Measurements from ENCODE around the gene DPF3. TPM values are rescaled to one million over a fixed set of nuclear protein-coding genes. Genes with fewer than 3 reads are reported as not detected.
A peak's percentile ranks its signal among the peaks of the same experiment; 100 is the strongest.

DPF3 gene
- polyA plus RNA-seq, 2 of the 4 experiments (the other 2 are of a cell fraction) = 0.05 to 0.09 TPM

- POLR2A ChIA-PET = no interaction called here
- TF ChIP-seq SMC3 (IDR thresholded peaks at IDR 0.05) = no peak
- TF ChIP-seq HES2 (IDR thresholded peaks at IDR 0.05) = no peak
- TF ChIP-seq JUNB (IDR thresholded peaks at IDR 0.05) = no peak
- no peak for TF ChIP-seq SREBF2 (IDR thresholded peaks at IDR 0.05)
- no peak for TF ChIP-seq RARB (CRISPR knock-in tag; IDR thresholded peaks at IDR 0.05)
- no peak for TF ChIP-seq EHMT2 (IDR thresholded peaks at IDR 0.05; ENCODE audit: low read depth)
- TF ChIP-seq ELK1 (IDR thresholded peaks at IDR 0.05; ENCODE audit: low read depth, low read length) = no peak
- no peak for TF ChIP-seq HOXB13 (CRISPR knock-in tag; IDR thresholded peaks at IDR 0.05; ENCODE audit: low read depth)
- no peak for TF ChIP-seq EP300 (IDR thresholded peaks at IDR 0.05)
- TF ChIP-seq ZSCAN20 (CRISPR knock-in tag; IDR thresholded peaks at IDR 0.05) = no peak
- FAIRE-seq = no peak
- WGBS (ENCODE audit: missing lambda C conversion rate) = 73% methylated on average over 4 of the region's 4 CpGs
- CTCF ChIA-PET = interaction anchor here (0.9 to 1.0 kb wide), 2 partner anchors 94 to 203 kb away, joined by 3 read pairs; no protein-coding TSS in a partner anchor
- H3K4me1 ChIP-seq = peaks cover 12% of the 10 kb centered on the region; the same call in 2 of the 3 replicates
- H3K4me3 ChIP-seq = no peak overlapping the region
- DNase-seq (ENCODE audit: low read depth in 1 of 2, low spot score in 1 of 2) = peak in 1 of 2 experiments; percentile 18
- no peak overlapping the region for H3K27ac ChIP-seq
- no peaks in the 10 kb centered on the region for H3K9me3 ChIP-seq
- ATAC-seq = no peak
- H3K4me2 ChIP-seq = no peak overlapping the region
Measured at GRCh38 chr14:72644758-72645489, 249.0 kb downstream of the DPF3 start.

- ATAC-seq (no peak), FAIRE-seq (no peak), DNase-seq (ENCODE audit: low read depth in 1 of 2, low spot score in 1 of 2) (no peak)
- TF ChIP-seq ATOH8 (CRISPR knock-in tag; IDR thresholded peaks at IDR 0.05; ENCODE audit: low read depth) = no peak
- no peak for TF ChIP-seq ESRRA (IDR thresholded peaks at IDR 0.05; ENCODE audit: borderline replicate concordance, low read length)
- TF ChIP-seq HOXA7 (CRISPR knock-in tag; IDR thresholded peaks at IDR 0.05) = no peak
- TF ChIP-seq RNF2 (IDR thresholded peaks at IDR 0.05; ENCODE audit: borderline replicate concordance, low read depth) = no peak
- no peak for TF ChIP-seq ZNF302 (CRISPR knock-in tag; IDR thresholded peaks at IDR 0.05)
- no peak for TF ChIP-seq HOXB13 (CRISPR knock-in tag; IDR thresholded peaks at IDR 0.05; ENCODE audit: low read depth)
- no peak for TF ChIP-seq NR3C1 (IDR thresholded peaks at IDR 0.05)
- TF ChIP-seq MAFK (IDR thresholded peaks at IDR 0.05; ENCODE audit: partially characterized antibody) = no peak
- no peak for TF ChIP-seq RCOR1 (IDR thresholded peaks at IDR 0.05; ENCODE audit: low read depth, low read length)
- no peak for TF ChIP-seq HEYL (CRISPR knock-in tag; IDR thresholded peaks at IDR 0.05)
- no peak for TF ChIP-seq BHLHE40 (IDR thresholded peaks at IDR 0.05; ENCODE audit: low read depth, low read length)
- no peak for TF ChIP-seq FOSL2 (IDR thresholded peaks at IDR 0.05)
- no peak for TF ChIP-seq FOSL2 (CRISPR knock-in tag; IDR thresholded peaks at IDR 0.05)
- no peak for TF ChIP-seq GATA3 (IDR thresholded peaks at IDR 0.05; ENCODE audit: borderline replicate concordance)
- TF ChIP-seq POLR2A (IDR thresholded peaks at IDR 0.05; ENCODE audit: low read length) = no peak
- no peak for TF ChIP-seq CHD2 (IDR thresholded peaks at IDR 0.05; ENCODE audit: low read length, partially characterized antibody)
- no peak for TF ChIP-seq ZFP36 (IDR thresholded peaks at IDR 0.05; ENCODE audit: borderline replicate concordance, partially characterized antibody)
- TF ChIP-seq PHF8 (IDR thresholded peaks at IDR 0.05; ENCODE audit: borderline replicate concordance, low read depth) = no peak
- TF ChIP-seq FOSB (CRISPR knock-in tag; IDR thresholded peaks at IDR 0.05) = no peak
- TF ChIP-seq ZSCAN20 (CRISPR knock-in tag; IDR thresholded peaks at IDR 0.05) = no peak
- TF ChIP-seq USF2 (IDR thresholded peaks at IDR 0.05) = no peak
- Histone ChIP-seq H3K9me3 (0 out of 3 replicates have a peak, but pooled peaks cover 2% of the 10 kb centered on the region), H3K4me1 (peaks cover 12% of the 10 kb centered on the region; the same call in 2 of the 3 replicates), H3K4me3 (no peak overlapping the region), H3K4me2 (no peak overlapping the region), H3K27ac (peak overlapping the region in 1 of 2 experiments; percentile 77; a peak in 3 of 6 replicates)
- CTCF ChIA-PET = interaction anchor here (1.0 to 1.9 kb wide), 3 partner anchors 95 to 130 kb away, joined by 3 to 7 read pairs (median 5); no protein-coding TSS in a partner anchor
- 80% methylated on average over 6 of the region's 6 CpGs for WGBS (ENCODE audit: missing lambda C conversion rate)
- POLR2A ChIA-PET = interaction anchor here (1.0 kb wide), 1 partner anchor 127 kb away, joined by 5 read pairs; no protein-coding TSS in a partner anchor
Measured at GRCh38 chr14:72644038-72644437, 249.9 kb downstream of the DPF3 start.

All from A549 (cell line).